Lung (tissue), 12 donors: ENCODE measurements around the gene SYTL2. TPM values are rescaled to one million over a fixed set of nuclear protein-coding genes. Genes with fewer than 3 reads are reported as not detected.

Experiments used
- ATAC-seq: fragments of 200-7000 bp; cut with Tn5 transposase; one replicate; pipeline ENCODE4 v1.9.1; 2020; ENCODE audit warnings: moderate number of reproducible peaks; ENCODE audit not compliant: insufficient read depth, low FRiP score
- DNase-seq, 3 donors: peaks; one replicate each; pipeline ENCODE4 v3.0.0-alpha.2; 2013 to 2017
- H3K27ac ChIP-seq, 2 donors: one replicate each; pipeline ENCODE4 v1.5.1; 2013; ENCODE audit warnings: mild to moderate bottlenecking in 2 of 2, moderate library complexity in 2 of 2, control low read depth in 1 of 2, inconsistent platforms in 1 of 2, low read depth in 1 of 2, low read length in 1 of 2
- H3K27me3 ChIP-seq, 3 donors: one replicate each; pipeline ENCODE4 v1.5.1; 2013; ENCODE audit warnings: low read length in 2 of 3; ENCODE audit not compliant: control insufficient read depth in 3 of 3, insufficient read depth in 3 of 3
- H3K36me3 ChIP-seq, 4 donors: one replicate each; pipeline ENCODE4 v1.5.1; 2013; ENCODE audit warnings: low read length in 4 of 4, mild to moderate bottlenecking in 1 of 4, moderate library complexity in 1 of 4; ENCODE audit not compliant: control insufficient read depth in 4 of 4, insufficient read depth in 4 of 4
- H3K4me1 ChIP-seq, 5 donors: one replicate each; pipeline ENCODE4 v1.5.1; 2013; ENCODE audit warnings: low read length in 5 of 5, mild to moderate bottlenecking in 2 of 5, moderate library complexity in 1 of 5; ENCODE audit not compliant: control insufficient read depth in 5 of 5, insufficient read depth in 5 of 5
- H3K4me3 ChIP-seq: one replicate; pipeline ENCODE4 v1.5.1; 2013; ENCODE audit warnings: mild to moderate bottlenecking, control low read depth, moderate library complexity
- H3K9ac ChIP-seq, 2 donors: one replicate each; pipeline ENCODE4 v1.5.1; 2013; ENCODE audit warnings: low read length in 2 of 2, control low read depth in 1 of 2; ENCODE audit not compliant: insufficient read depth in 1 of 2
- H3K9me3 ChIP-seq, 4 donors: one replicate each; pipeline ENCODE4 v1.5.1; 2013; ENCODE audit warnings: low read length in 3 of 4, mild to moderate bottlenecking in 1 of 4, moderate library complexity in 1 of 4; ENCODE audit not compliant: control insufficient read depth in 4 of 4, insufficient read depth in 3 of 4
- CTCF ChIP-seq: IDR thresholded peaks from 2 replicates; pipeline ENCODE4 v1.5.1; 2012; ENCODE audit warnings: mild to moderate bottlenecking; ENCODE audit errors: control extremely low read depth, extremely low read depth
- WGBS, 2 donors: extraction: QIAGEN DNeasy Blood & Tissue Kit; methylation state at CpG; one replicate each; pipeline ENCODE4 v1.1.7; 2013; 5-methylcytosine and 5-hydroxymethylcytosine counted together
- polyA plus RNA-seq, 2 donors: library from polyadenylated mRNA; stranded (reverse); fragments of 200-250 nt; gene quantifications; one replicate each; pipeline ENCODE4 v1.2.1, GENCODE V29; 2013
- total RNA-seq, 2 donors: library from RNA; depleted of rRNA in 1 of 2; stranded (reverse); fragments of >200 nt in 1 of 2; gene quantifications; one replicate each; pipeline ENCODE4 v1.2.1, GENCODE V29; 2014 to 2021
- donor health status: control.
- donor health status: control.
- donor health status: Bipolar disorder and iron deficiency.
- donor health status: healthy.
- donor health status: DM: yes; HTN: yes; CAD: no.

SYTL2 gene
- total and polyA plus RNA-seq, 4 donors = 6.7 to 39.0 (median 16.5) TPM

DNA sequence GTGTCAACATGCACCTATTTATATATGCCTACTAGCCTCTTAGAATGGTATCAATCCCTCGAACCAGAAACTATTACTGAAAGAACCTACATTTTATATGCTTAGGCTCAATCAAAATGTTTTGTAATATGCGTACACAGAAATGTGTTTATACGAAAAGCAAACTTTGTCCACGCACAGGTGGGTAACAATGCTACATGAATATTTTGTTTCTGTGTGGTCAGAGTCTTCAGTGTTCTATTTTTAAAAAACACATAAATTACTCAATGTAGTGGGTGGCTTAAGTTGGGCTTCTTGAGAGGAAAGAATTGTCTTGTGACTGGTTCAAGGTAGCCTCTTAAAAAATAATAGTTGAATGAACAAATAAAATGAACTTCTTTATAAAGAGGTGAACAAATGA lies 46.1 kb downstream of the SYTL2 start:
- DNase-seq = no peak

DNA sequence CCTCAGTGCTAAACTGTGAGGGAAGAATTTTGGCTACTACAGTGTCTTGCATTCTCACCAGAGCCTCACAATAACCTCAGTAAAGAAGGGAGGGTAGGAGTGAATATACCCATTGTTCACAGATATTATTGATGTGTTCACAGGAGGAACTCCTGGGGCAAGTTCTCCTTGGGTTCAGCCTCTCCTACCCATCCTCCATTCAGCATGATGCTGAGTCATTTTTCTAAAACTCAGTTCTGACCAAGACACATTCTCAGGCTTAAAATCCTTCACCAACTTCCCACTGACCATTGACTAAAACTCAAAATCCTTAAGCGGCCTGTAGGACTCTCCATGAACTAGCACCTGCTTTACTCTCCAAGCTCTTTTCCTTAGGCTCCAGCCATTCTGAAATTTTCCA lies 48.7 kb downstream of the SYTL2 start:
- DNase-seq (no peak), ATAC-seq (no peak)
- no peak overlapping the region for H3K9ac ChIP-seq
- WGBS, 2 donors = 93 to 97% methylated on average over 1 of the region's 1 CpG
- no peak for TF ChIP-seq CTCF
- no peak overlapping the region for H3K4me3 ChIP-seq
- no peaks in the 10 kb centered on the region for H3K36me3 ChIP-seq
- no peaks in the 10 kb centered on the region for H3K27me3 ChIP-seq
- H3K4me1 ChIP-seq = no peaks in the 10 kb centered on the region
- H3K9me3 ChIP-seq = no peaks in the 10 kb centered on the region
- H3K27ac ChIP-seq = no peak overlapping the region

More for the DNA sequence above, 46.1 kb downstream of the SYTL2 start:
- ATAC-seq = no peak
- H3K4me3 ChIP-seq = no peak overlapping the region
- H3K9ac ChIP-seq = no peak overlapping the region
- H3K36me3 ChIP-seq = no peaks in the 10 kb centered on the region
- 76 to 87% methylated on average over 4 of the region's 4 CpGs for WGBS, 2 donors
- H3K4me1 ChIP-seq = peaks cover 0 to 3% (median 0%) of the 10 kb centered on the region in 5 donors
- H3K27ac ChIP-seq = no peak overlapping the region
- no peak for TF ChIP-seq CTCF
- H3K9me3 ChIP-seq = peaks cover 0 to 5% (median 2%) of the 10 kb centered on the region in 4 donors
- no peaks in the 10 kb centered on the region for H3K27me3 ChIP-seq

DNA sequence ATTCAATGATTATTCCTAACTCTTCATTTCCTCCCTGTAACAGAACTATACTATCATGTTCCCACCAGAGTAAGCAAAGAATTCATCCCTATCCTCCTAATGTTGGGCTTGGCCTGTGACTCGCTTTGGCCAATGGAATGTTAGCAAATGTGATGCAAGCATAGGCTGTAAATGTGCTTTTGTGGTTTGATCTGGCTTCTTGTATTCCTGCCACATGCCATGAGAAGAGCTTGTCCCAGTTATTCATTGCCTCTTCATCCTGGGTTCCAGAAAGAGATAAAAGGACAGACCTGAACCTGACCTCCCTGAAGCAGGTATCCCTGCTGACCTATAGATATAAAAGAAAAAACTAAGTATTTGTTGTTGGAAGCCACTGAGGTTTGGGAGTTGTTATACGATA lies 51.0 kb downstream of the SYTL2 start:
- 65 to 76% methylated on average over 2 of the region's 2 CpGs for WGBS, 2 donors
- no peak for TF ChIP-seq CTCF
- Histone ChIP-seq H3K9ac (no peak overlapping the region), H3K27me3 (no peaks in the 10 kb centered on the region), H3K4me3 (no peak overlapping the region), H3K9me3 (peaks cover 0 to 3% (median 0%) of the 10 kb centered on the region in 4 donors), H3K27ac (no peak overlapping the region), H3K4me1 (no peaks in the 10 kb centered on the region), H3K36me3 (no peaks in the 10 kb centered on the region)
- DNase-seq (no peak), ATAC-seq (no peak)

- Histone ChIP-seq H3K4me3 (no peak overlapping the region), H3K4me1 (no peaks in the 10 kb centered on the region), H3K9me3 (peaks cover 0 to 3% (median 0%) of the 10 kb centered on the region in 4 donors), H3K27me3 (no peaks in the 10 kb centered on the region), H3K36me3 (no peaks in the 10 kb centered on the region), H3K9ac (no peak overlapping the region), H3K27ac (no peak overlapping the region)
- ATAC-seq (no peak), DNase-seq (no peak)
- no peak for TF ChIP-seq CTCF
- WGBS, 2 donors = 48 to 50% methylated on average over 1 of the region's 1 CpG
These were observed 52.4 kb downstream of the SYTL2 start for GRCh38 chr11:85758480-85759039.
